ENCODE results near the gene DAPK1. TPM values are rescaled to one million over a fixed set of nuclear protein-coding genes. Genes with fewer than 3 reads are reported as not detected.

DAPK1 gene
- total RNA-seq, 4 donors from 2014 or later: 14.5 to 28.3 (median 20.7) TPM

DNA sequence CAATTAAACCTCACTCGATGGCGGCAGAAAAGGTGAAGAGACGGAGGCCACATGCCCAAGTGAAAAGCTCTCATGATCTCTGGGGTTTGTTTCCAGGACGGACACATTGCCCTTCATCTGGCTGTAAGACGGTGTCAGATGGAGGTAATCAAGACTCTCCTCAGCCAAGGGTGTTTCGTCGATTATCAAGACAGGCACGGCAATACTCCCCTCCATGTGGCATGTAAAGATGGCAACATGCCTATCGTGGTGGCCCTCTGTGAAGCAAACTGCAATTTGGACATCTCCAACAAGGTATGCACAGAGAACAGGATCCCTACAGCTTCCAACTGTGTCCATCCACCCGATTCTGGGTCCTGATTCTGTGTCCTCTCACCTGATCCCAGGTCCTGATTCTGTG lies 153.8 kb downstream of the DAPK1 start:
- intact Hi-C loops (cut with DNase I; ENCODE audit: low total_unique reads): no loop called here
- no peaks in the 10 kb centered on the region for H3K4me1 ChIP-seq
- in situ Hi-C loops (cut with MboI; ENCODE audit: low pct_ligation_motif_present in 1 of 4, low pct_unique_long_range_greater_than_20kb in 1 of 4, low sequenced_read_pairs in 3 of 4): loop anchor here in 2 of 4 donors (25.0 kb wide), 1 partner anchor 1239 kb away; no protein-coding TSS in a partner anchor
- H3K27ac ChIP-seq: no peak overlapping the region
- H3K9me3 ChIP-seq: no peaks in the 10 kb centered on the region
- TF ChIP-seq, protein P1, sequence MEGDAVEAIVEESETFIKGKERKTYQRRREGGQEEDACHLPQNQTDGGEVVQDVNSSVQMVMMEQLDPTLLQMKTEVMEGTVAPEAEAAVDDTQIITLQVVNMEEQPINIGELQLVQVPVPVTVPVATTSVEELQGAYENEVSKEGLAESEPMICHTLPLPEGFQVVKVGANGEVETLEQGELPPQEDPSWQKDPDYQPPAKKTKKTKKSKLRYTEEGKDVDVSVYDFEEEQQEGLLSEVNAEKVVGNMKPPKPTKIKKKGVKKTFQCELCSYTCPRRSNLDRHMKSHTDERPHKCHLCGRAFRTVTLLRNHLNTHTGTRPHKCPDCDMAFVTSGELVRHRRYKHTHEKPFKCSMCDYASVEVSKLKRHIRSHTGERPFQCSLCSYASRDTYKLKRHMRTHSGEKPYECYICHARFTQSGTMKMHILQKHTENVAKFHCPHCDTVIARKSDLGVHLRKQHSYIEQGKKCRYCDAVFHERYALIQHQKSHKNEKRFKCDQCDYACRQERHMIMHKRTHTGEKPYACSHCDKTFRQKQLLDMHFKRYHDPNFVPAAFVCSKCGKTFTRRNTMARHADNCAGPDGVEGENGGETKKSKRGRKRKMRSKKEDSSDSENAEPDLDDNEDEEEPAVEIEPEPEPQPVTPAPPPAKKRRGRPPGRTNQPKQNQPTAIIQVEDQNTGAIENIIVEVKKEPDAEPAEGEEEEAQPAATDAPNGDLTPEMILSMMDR (IDR thresholded peaks at IDR 0.05): no peak
- no peak for TF ChIP-seq POLR2AphosphoS5 (IDR thresholded peaks at IDR 0.05)
- no peak for TF ChIP-seq EP300 (IDR thresholded peaks at IDR 0.05; ENCODE audit: low read depth)
- no peak for TF ChIP-seq POLR2A (IDR thresholded peaks at IDR 0.05)
- no peaks in the 10 kb centered on the region for H3K36me3 ChIP-seq
- no peak overlapping the region for H3K4me3 ChIP-seq
- H3K27me3 ChIP-seq: no peaks in the 10 kb centered on the region
- no peak for DNase-seq
- WGBS, 2 donors (ENCODE audit: low coverage in 1 of 2): 95% methylated on average over 10 of the region's 10 CpGs; no CpG with 5 or more reads in 1 of the 2 donors

DNA sequence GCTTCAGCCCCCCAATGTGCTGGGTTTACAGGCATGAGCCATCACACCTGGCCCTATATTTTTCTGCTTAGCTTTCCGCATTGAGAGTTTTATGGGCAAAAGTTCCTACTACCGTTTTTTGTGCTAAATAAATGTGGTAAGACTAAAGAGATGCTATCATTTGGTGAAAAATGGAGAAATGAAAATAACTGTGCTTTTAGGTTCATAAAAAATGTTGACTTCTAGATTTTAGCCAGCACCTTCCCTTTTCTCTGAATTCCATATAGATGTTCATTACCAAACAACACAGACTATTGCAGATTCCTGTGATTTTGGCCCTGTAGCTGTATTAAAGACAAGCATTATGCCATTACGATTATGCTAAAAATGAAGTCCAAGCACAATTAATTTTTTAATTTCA lies 156.3 kb downstream of the DAPK1 start:
- Histone ChIP-seq H3K27ac (peak overlapping the region in 1 of 4 donors; percentile 17), H3K4me3 (no peak overlapping the region), H3K9me3 (no peaks in the 10 kb centered on the region), H3K27me3 (no peaks in the 10 kb centered on the region), H3K36me3 (no peaks in the 10 kb centered on the region), H3K4me1 (no peaks in the 10 kb centered on the region)
- WGBS, 2 donors (ENCODE audit: low coverage in 1 of 2): 80 to 85% methylated on average over 3 of the region's 3 CpGs
- DNase-seq: no peak
- intact Hi-C loops (cut with DNase I; ENCODE audit: low total_unique reads) (no loop called here), in situ Hi-C loops (cut with MboI; ENCODE audit: low pct_ligation_motif_present in 1 of 4, low pct_unique_long_range_greater_than_20kb in 1 of 4, low sequenced_read_pairs in 3 of 4) (loop anchor here in 2 of 4 donors (25.0 kb wide), 1 partner anchor 1242 kb away; no protein-coding TSS in a partner anchor)
- no peak for TF ChIP-seq EP300 (IDR thresholded peaks at IDR 0.05; ENCODE audit: low read depth)
- TF ChIP-seq POLR2A (IDR thresholded peaks at IDR 0.05): no peak

DNA sequence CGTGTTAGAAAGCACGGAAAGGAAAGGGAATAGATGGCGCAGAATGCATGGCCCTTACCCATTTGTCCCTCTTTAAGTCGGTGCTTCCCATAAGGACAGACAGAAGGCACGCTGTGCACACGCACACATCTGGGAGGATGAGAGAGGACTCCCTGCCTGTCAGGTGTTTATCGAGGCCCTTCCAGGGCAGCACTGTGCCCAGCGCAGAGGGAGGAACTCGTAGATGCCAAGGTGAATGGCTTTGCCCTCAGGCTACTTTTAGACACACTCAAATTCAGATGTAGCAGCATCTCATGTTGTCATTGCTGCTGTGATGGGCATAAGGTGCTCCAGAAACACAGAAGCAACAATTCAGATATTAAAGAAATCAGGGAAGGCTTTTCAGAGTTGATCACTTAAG lies 158.1 kb downstream of the DAPK1 start:
- DNase-seq: no peak
- Histone ChIP-seq H3K9me3 (no peaks in the 10 kb centered on the region), H3K4me1 (no peaks in the 10 kb centered on the region), H3K36me3 (no peaks in the 10 kb centered on the region), H3K27me3 (no peaks in the 10 kb centered on the region), H3K27ac (peak overlapping the region in 1 of 4 donors; percentile 59), H3K4me3 (no peak overlapping the region)
- TF ChIP-seq, protein P1 (IDR thresholded peaks at IDR 0.05): no peak
- TF ChIP-seq POLR2A (IDR thresholded peaks at IDR 0.05): no peak
- no peak for TF ChIP-seq POLR2AphosphoS5 (IDR thresholded peaks at IDR 0.05)
- no peak for TF ChIP-seq EP300 (IDR thresholded peaks at IDR 0.05; ENCODE audit: low read depth)
- WGBS, 2 donors (ENCODE audit: low coverage in 1 of 2): 95 to 98% methylated on average over 6 to 9 of the region's 9 CpGs
- in situ Hi-C loops (cut with MboI; ENCODE audit: low pct_ligation_motif_present in 1 of 4, low pct_unique_long_range_greater_than_20kb in 1 of 4, low sequenced_read_pairs in 3 of 4) (loop anchor here in 2 of 4 donors (5.0 to 25.0 kb wide), 2 partner anchors 318 to 1243 kb away; no protein-coding TSS in a partner anchor), intact Hi-C loops (cut with DNase I; ENCODE audit: low total_unique reads) (loop anchor here (5.0 kb wide), 2 partner anchors 318 to 1223 kb away; no protein-coding TSS in a partner anchor)

DNA sequence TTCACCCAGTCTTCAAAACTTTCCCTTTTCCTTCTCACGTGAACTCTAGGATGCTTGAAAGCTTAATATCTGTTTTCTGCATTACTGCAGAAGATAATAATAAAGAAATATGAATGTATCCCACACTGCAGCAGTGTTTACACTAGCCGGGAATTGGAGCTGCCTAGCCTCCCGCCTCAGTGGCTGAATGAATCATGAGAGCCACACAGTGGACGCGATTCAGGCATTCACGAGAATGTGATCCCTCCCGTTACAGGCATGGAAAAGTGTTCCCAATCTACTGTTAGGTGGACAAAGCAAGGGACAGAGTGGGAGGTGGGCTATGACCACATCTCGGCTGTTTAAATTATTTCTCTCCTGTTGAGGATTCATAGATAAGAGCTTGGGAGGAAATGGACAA lies 158.8 kb downstream of the DAPK1 start:
- in situ Hi-C loops (cut with MboI; ENCODE audit: low pct_ligation_motif_present in 1 of 4, low pct_unique_long_range_greater_than_20kb in 1 of 4, low sequenced_read_pairs in 3 of 4) (loop anchor here in 2 of 4 donors (5.0 to 25.0 kb wide), 2 partner anchors 319 to 1244 kb away; no protein-coding TSS in a partner anchor), intact Hi-C loops (cut with DNase I; ENCODE audit: low total_unique reads) (loop anchor here (5.0 kb wide), 2 partner anchors 319 to 1224 kb away; no protein-coding TSS in a partner anchor)
- Histone ChIP-seq H3K36me3 (no peaks in the 10 kb centered on the region), H3K4me1 (no peaks in the 10 kb centered on the region), H3K9me3 (no peaks in the 10 kb centered on the region), H3K27me3 (no peaks in the 10 kb centered on the region), H3K27ac (peak overlapping the region in 1 of 4 donors; percentile 59), H3K4me3 (no peak overlapping the region)
- TF ChIP-seq POLR2AphosphoS5 (IDR thresholded peaks at IDR 0.05): no peak
- no peak for TF ChIP-seq POLR2A (IDR thresholded peaks at IDR 0.05)
- no peak for DNase-seq
- 39 to 72% methylated on average over 2 to 8 of the region's 8 CpGs for WGBS, 2 donors (ENCODE audit: low coverage in 1 of 2)

DNA sequence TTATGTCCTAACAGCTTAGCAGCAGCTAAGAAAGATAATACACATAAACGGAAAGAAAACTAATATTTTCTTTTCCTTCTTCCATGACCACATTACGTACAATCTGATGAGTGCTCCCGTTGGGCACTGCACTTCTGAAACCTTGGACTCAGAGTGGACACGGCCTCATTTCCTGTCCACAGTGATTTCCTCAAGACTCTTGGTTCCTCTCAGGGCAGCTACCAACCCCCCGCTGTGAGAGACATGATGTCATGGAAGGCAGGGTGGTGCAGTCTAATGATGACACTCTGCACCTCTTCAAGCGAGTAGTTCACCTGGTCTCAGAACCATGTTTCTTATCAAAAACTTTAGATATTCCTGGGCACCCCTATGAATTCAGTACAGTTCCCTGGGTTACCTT lies 159.5 kb downstream of the DAPK1 start:
- DNase-seq: no peak
- in situ Hi-C loops (cut with MboI; ENCODE audit: low pct_ligation_motif_present in 1 of 4, low pct_unique_long_range_greater_than_20kb in 1 of 4, low sequenced_read_pairs in 3 of 4): loop anchor here in 2 of 4 donors (5.0 to 25.0 kb wide), 2 partner anchors 320 to 1245 kb away; no protein-coding TSS in a partner anchor

More for the DNA sequence above, 159.5 kb downstream of the DAPK1 start:
- Histone ChIP-seq H3K4me1 (no peaks in the 10 kb centered on the region), H3K4me3 (no peak overlapping the region), H3K27me3 (no peaks in the 10 kb centered on the region), H3K27ac (no peak overlapping the region), H3K9me3 (no peaks in the 10 kb centered on the region), H3K36me3 (no peaks in the 10 kb centered on the region)
- TF ChIP-seq, protein P1 (IDR thresholded peaks at IDR 0.05): no peak
- TF ChIP-seq EP300 (IDR thresholded peaks at IDR 0.05; ENCODE audit: low read depth): no peak
- no peak for TF ChIP-seq POLR2AphosphoS5 (IDR thresholded peaks at IDR 0.05)
- no peak for TF ChIP-seq POLR2A (IDR thresholded peaks at IDR 0.05)
- 85% methylated on average over 6 of the region's 6 CpGs for WGBS, 2 donors (ENCODE audit: low coverage in 1 of 2)
- intact Hi-C loops (cut with DNase I; ENCODE audit: low total_unique reads): loop anchor here (5.0 kb wide), 2 partner anchors 320 to 1225 kb away; no protein-coding TSS in a partner anchor

All from transverse colon (tissue), 4 donors.